Trophoblast cell (in vitro differentiated cells and primary cell): ENCODE measurements around the gene LBH.
A peak's percentile ranks its signal among the peaks of the same experiment; 100 is the strongest.

Experiments used
- DNase-seq, 2 donors: peaks; one replicate each; pipeline ENCODE4 v3.0.0-alpha.2; 2016
- H2AFZ ChIP-seq: 2 replicates; pipeline ENCODE4 v1.6.1; 2013; ENCODE audit warnings: low read length, moderate library complexity, mild to moderate bottlenecking; ENCODE audit not compliant: insufficient read depth, poor library complexity
- H2AK5ac ChIP-seq: 2 replicates; pipeline ENCODE4 v1.6.1; 2013; ENCODE audit warnings: mild to moderate bottlenecking, low read length
- H2BK120ac ChIP-seq: 2 replicates; pipeline ENCODE4 v1.6.1; 2013; ENCODE audit warnings: low read length, mild to moderate bottlenecking, moderate library complexity; ENCODE audit not compliant: insufficient read depth, poor library complexity
- H2BK12ac ChIP-seq: 2 replicates; pipeline ENCODE4 v1.6.1; 2013; ENCODE audit warnings: mild to moderate bottlenecking, low read length, moderate library complexity
- H2BK5ac ChIP-seq: 2 replicates; pipeline ENCODE4 v1.6.1; 2013; ENCODE audit warnings: low read length, low read depth, moderate library complexity, mild to moderate bottlenecking; ENCODE audit not compliant: poor library complexity
- H3K14ac ChIP-seq: 2 replicates; pipeline ENCODE4 v1.6.1; 2013; ENCODE audit warnings: mild to moderate bottlenecking, low read length
- H3K18ac ChIP-seq: 2 replicates; pipeline ENCODE4 v1.6.1; 2013; ENCODE audit warnings: mild to moderate bottlenecking, low read length
- H3K23ac ChIP-seq: 2 replicates; pipeline ENCODE4 v1.6.1; 2013; ENCODE audit warnings: low read length
- H3K27ac ChIP-seq: 2 replicates; pipeline ENCODE4 v1.5.1; 2013; ENCODE audit warnings: low read depth, mild to moderate bottlenecking, inconsistent platforms, low read length, moderate library complexity
- H3K27me3 ChIP-seq: 2 replicates; pipeline ENCODE4 v1.6.1; 2013; ENCODE audit warnings: inconsistent platforms, mild to moderate bottlenecking, low read length, moderate library complexity; ENCODE audit not compliant: insufficient read depth
- H3K36me3 ChIP-seq, 2 experiments: 1 replicate in 1 of 2; 2 replicates in 1 of 2; pipeline ENCODE4 v1.6.1; 2013; ENCODE audit warnings: low read length in 2 of 2, mild to moderate bottlenecking in 2 of 2, moderate library complexity in 1 of 2; ENCODE audit not compliant: insufficient read depth in 2 of 2, control insufficient read depth in 1 of 2
- H3K4ac ChIP-seq: 2 replicates; pipeline ENCODE4 v1.6.1; 2013; ENCODE audit warnings: low read depth, mild to moderate bottlenecking, low read length, moderate library complexity
- H3K4me1 ChIP-seq, 2 experiments: 1 replicate in 1 of 2; 2 replicates in 1 of 2; pipeline ENCODE4 v1.6.1; 2013; ENCODE audit warnings: low read length in 2 of 2, mild to moderate bottlenecking in 2 of 2, moderate library complexity in 1 of 2; ENCODE audit not compliant: insufficient read depth in 2 of 2, control insufficient read depth in 1 of 2
- H3K4me2 ChIP-seq: 2 replicates; pipeline ENCODE4 v1.6.1; 2013; ENCODE audit warnings: inconsistent platforms, mild to moderate bottlenecking, low read length, moderate library complexity
- H3K4me3 ChIP-seq: 2 replicates; pipeline ENCODE4 v1.5.1; 2013; ENCODE audit warnings: mild to moderate bottlenecking, low read depth, low read length, inconsistent platforms
- H3K79me1 ChIP-seq: one replicate; pipeline ENCODE4 v1.6.1; 2013; ENCODE audit warnings: low read length
- H3K79me2 ChIP-seq: 2 replicates; pipeline ENCODE4 v1.6.1; 2013; ENCODE audit warnings: low read length, mild to moderate bottlenecking; ENCODE audit not compliant: control insufficient read depth, insufficient read depth, poor library complexity
- H3K9ac ChIP-seq: 2 replicates; pipeline ENCODE4 v1.6.1; 2013; ENCODE audit warnings: mild to moderate bottlenecking, low read length
- H3K9me3 ChIP-seq: 2 replicates; pipeline ENCODE4 v1.6.1; 2013; ENCODE audit warnings: low read depth, mild to moderate bottlenecking, control low read depth, inconsistent platforms, low read length; ENCODE audit not compliant: insufficient read depth
- H4K12ac ChIP-seq: 2 replicates; pipeline ENCODE4 v1.6.1; 2013; ENCODE audit warnings: low read depth, mild to moderate bottlenecking, low read length, moderate library complexity
- H4K8ac ChIP-seq: 2 replicates; pipeline ENCODE4 v1.6.1; 2013; ENCODE audit warnings: low read depth, mild to moderate bottlenecking, low read length, moderate library complexity
- H4K91ac ChIP-seq: one replicate; pipeline ENCODE4 v1.6.1; 2013; ENCODE audit warnings: low read depth, mild to moderate bottlenecking, low read length, moderate library complexity
- WGBS: extraction: QIAGEN DNeasy Blood & Tissue Kit; methylation state at CpG from one replicate; pipeline ENCODE4 v1.1.7; 2013; ENCODE audit warnings: missing lambda C conversion rate; ENCODE audit not compliant: insufficient read length, insufficient coverage; ENCODE audit errors: extremely low coverage; 5-methylcytosine and 5-hydroxymethylcytosine counted together

LBH gene

DNA sequence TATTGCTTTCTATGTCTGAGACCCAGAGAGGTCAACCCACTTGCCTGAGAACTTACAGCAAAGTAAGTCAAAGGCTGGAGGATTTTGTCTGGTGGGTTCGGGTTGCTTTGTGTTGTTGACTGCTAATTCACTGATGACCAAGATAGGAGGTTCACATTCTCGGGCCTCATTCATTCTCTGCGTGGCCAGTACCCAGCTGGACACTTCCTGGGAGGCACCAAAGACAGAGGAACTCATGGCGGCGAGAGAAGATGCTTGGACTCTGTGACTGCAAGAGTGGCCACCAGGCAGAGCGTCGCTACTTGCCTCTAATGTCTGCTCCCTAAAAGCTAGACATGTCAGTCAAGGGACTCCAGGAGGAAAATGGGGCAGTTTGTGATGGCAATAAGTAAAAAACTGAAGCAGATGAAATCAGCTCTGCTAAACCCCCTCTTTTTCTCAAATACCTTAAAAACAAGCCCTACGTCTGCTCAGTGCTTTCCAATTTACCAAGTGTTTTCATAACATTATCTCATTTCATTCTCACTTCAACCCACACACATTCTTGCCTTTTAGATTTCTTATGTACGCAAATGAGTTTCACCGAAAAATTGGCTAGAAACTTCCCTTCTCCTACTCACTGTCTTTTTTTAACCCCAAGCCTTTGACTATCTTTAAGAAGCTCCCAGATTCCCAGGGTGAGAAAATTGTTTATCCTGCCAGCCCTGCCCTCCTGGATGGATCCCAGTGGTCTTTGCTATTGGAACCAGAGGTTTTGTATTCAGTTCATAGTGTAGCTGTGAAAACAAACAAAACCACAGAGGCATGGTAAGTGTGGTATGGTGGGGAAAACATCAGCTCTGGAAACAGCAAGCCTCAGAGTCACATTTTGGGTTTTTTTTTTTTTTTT is 4.9 kb upstream of the LBH start:
- Histone ChIP-seq H4K91ac (peak overlapping the region; percentile 86), H2AK5ac (no peak overlapping the region), H3K14ac (no peak overlapping the region), H3K36me3 (no peaks in the 10 kb centered on the region), H4K8ac (no peak overlapping the region), H3K18ac (peak overlapping the region; percentile 42), H3K27me3 (no peaks in the 10 kb centered on the region), H3K79me2 (peaks cover 5% of the 10 kb centered on the region), H2BK120ac (peak overlapping the region; percentile 84), H3K27ac (peak overlapping the region; percentile 88), H3K4me2 (no peak overlapping the region), H3K9me3 (no peaks in the 10 kb centered on the region), H3K4me3 (no peak overlapping the region), H3K4me1 (peaks cover 20 to 31% of the 10 kb centered on the region in 2 experiments), H3K4ac (no peak overlapping the region), H3K79me1 (peaks cover 28% of the 10 kb centered on the region), H2AFZ (no peak overlapping the region), H3K23ac (no peak overlapping the region), H3K9ac (no peak overlapping the region), H2BK12ac (peak overlapping the region; percentile 19), H4K12ac (no peak overlapping the region), H2BK5ac (peak overlapping the region; percentile 88)
- DNase-seq: no peak
- 100% methylated on average over 1 of the region's 10 CpGs for WGBS

DNA sequence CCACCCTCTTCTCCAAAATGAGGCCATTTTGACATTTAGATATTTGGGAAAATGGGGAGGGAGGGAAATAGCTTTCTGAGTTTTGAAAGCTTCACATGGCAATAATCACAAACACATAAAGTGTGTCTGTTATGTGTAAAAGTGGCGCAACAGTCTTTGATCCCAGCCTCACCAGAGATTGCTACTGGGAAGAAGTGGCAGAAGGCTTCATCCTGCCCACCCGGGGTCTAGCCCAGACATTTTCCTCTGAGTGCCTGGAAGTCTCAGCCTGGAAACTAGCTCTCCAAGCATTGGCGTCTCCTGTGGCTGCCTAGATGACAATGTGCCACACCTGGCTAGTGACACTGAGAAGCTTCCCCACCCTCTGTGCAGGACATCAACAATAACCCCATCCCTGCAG is 1.7 kb upstream of the LBH start:
- no peak overlapping the region for H4K8ac ChIP-seq
- H3K18ac ChIP-seq: no peak overlapping the region
- H3K4me2 ChIP-seq: no peak overlapping the region
- no peaks in the 10 kb centered on the region for H3K27me3 ChIP-seq
- H4K91ac ChIP-seq: no peak overlapping the region
- H3K79me1 ChIP-seq: peaks cover 37% of the 10 kb centered on the region
- H2AFZ ChIP-seq: no peak overlapping the region
- peaks cover 2 to 4% of the 10 kb centered on the region in 2 experiments for H3K36me3 ChIP-seq
- no peak overlapping the region for H3K4ac ChIP-seq
- H2AK5ac ChIP-seq: no peak overlapping the region
- H3K23ac ChIP-seq: no peak overlapping the region
- H3K27ac ChIP-seq: no peak overlapping the region
- no peak overlapping the region for H3K9ac ChIP-seq
- no peak overlapping the region for H3K14ac ChIP-seq
- peaks cover 19% of the 10 kb centered on the region for H3K79me2 ChIP-seq
- no peak overlapping the region for H4K12ac ChIP-seq
- no peak for DNase-seq
- no peak overlapping the region for H3K4me3 ChIP-seq
- H2BK5ac ChIP-seq: no peak overlapping the region
- H3K9me3 ChIP-seq: no peaks in the 10 kb centered on the region
- peaks cover 20 to 27% of the 10 kb centered on the region in 2 experiments for H3K4me1 ChIP-seq
- no CpG with 5 or more reads among the region's 3 CpGs for WGBS
- H2BK12ac ChIP-seq: no peak overlapping the region
- H2BK120ac ChIP-seq: no peak overlapping the region

DNA sequence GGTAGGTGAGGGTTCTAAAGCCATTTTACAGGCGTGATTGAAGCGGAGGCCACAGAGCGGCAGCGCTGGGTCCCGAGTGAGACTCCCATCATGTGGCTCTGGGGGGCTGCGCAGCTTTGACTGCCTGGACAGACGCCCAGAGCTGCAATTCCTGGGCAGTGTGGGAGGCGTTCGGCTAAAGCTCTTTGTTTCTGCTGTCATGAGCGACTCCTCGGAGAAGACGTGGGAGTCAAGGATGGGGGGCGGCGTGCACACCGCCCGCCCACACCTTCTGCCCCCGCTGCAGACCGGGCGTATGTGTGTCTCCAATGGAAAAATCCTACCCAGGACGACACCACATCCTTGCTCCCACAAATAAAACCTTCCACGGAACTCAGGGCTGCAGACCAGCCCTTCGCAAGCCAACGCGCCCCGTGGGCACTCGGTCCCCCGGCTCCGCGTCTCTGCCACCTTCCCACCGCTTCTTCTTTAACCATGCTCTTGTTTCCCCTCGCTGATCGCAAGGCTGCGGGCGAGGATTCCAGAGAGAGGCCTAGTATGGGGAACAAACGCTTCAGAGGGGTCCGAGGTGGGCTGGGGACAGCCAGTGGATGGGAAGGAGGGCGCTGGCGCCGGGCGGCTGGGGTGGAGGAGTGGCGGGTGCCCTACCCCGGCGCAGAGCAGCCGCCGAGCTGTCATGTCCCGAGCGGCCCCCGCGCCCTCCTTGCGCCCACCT is 680 bp upstream of the LBH start:
- Histone ChIP-seq H3K4me1 (peaks cover 21 to 27% of the 10 kb centered on the region in 2 experiments), H3K9me3 (no peaks in the 10 kb centered on the region), H3K14ac (peak overlapping the region; percentile 82), H3K79me1 (peaks cover 30% of the 10 kb centered on the region), H3K18ac (peak overlapping the region; percentile 19), H3K23ac (no peak overlapping the region), H2BK120ac (peak overlapping the region; percentile 29), H3K4me3 (peak overlapping the region; percentile 90), H4K12ac (peak overlapping the region; percentile 12), H3K27ac (no peak overlapping the region), H3K27me3 (no peaks in the 10 kb centered on the region), H4K8ac (peak overlapping the region; percentile 7), H3K9ac (peak overlapping the region; percentile 0), H2AK5ac (no peak overlapping the region), H2AFZ (peak overlapping the region; percentile 90), H3K36me3 (peaks cover 8 to 13% of the 10 kb centered on the region in 2 experiments), H2BK12ac (peak overlapping the region; percentile 67), H3K4me2 (peak overlapping the region; percentile 95), H4K91ac (peak overlapping the region; percentile 52), H3K4ac (peak overlapping the region; percentile 4), H2BK5ac (peak overlapping the region; percentile 12), H3K79me2 (peaks cover 19% of the 10 kb centered on the region)
- DNase-seq: peak in 1 of 2 donors; percentile 23
- WGBS: no CpG with 5 or more reads among the region's 50 CpGs

GRCh38 chr2:30231996-30232800 is 864 bp downstream of the LBH start:
- peak overlapping the region; percentile 71 for H4K91ac ChIP-seq
- H3K9me3 ChIP-seq: no peaks in the 10 kb centered on the region
- H3K14ac ChIP-seq: peak overlapping the region; percentile 83
- peak overlapping the region; percentile 37 for H2AFZ ChIP-seq
- peak overlapping the region; percentile 86 for H2BK120ac ChIP-seq
- peaks cover 16 to 20% of the 10 kb centered on the region in 2 experiments for H3K4me1 ChIP-seq
- peak overlapping the region; percentile 53 for H3K27ac ChIP-seq
- peaks cover 22% of the 10 kb centered on the region for H3K79me1 ChIP-seq
- no CpG with 5 or more reads among the region's 70 CpGs for WGBS
- peak overlapping the region; percentile 26 for H4K12ac ChIP-seq
- H3K9ac ChIP-seq: peak overlapping the region; percentile 67
- peak overlapping the region; percentile 63 for H2BK5ac ChIP-seq
- peak overlapping the region; percentile 91 for H3K4me3 ChIP-seq
- peak in 1 of 2 donors; percentile 36 for DNase-seq
- H3K4me2 ChIP-seq: peak overlapping the region; percentile 95
- H3K18ac ChIP-seq: peak overlapping the region; percentile 88
- H2AK5ac ChIP-seq: no peak overlapping the region
- peaks cover 19% of the 10 kb centered on the region for H3K79me2 ChIP-seq
- H3K36me3 ChIP-seq: peaks cover 20 to 28% of the 10 kb centered on the region in 2 experiments
- peak overlapping the region; percentile 87 for H3K4ac ChIP-seq
- H4K8ac ChIP-seq: peak overlapping the region; percentile 64
- no peaks in the 10 kb centered on the region for H3K27me3 ChIP-seq
- no peak overlapping the region for H3K23ac ChIP-seq
- H2BK12ac ChIP-seq: peak overlapping the region; percentile 50
